K562 (cell line): ENCODE data around the gene POLD4.
A peak's percentile ranks its signal among the peaks of the same experiment; 100 is the strongest.

Experiments used
- RCOR1 ChIP-seq, 2 experiments: IDR thresholded peaks; 2 replicates each; pipeline ENCODE4 v1.6.1; 2012; ENCODE audit warnings: low read depth in 2 of 2, low read length in 2 of 2, borderline replicate concordance in 1 of 2, improper control_type of control experiment in 1 of 2
- RFX7 ChIP-seq: fragments of 250-450 bp; sonication (Bioruptor Pico); IDR thresholded peaks from 2 replicates; pipeline ENCODE4 v1.5.1; 2021; ENCODE audit warnings: mild to moderate bottlenecking
- TAF1 ChIP-seq: IDR thresholded peaks from 2 replicates; pipeline ENCODE4 v1.6.1; 2011; ENCODE audit warnings: mild to moderate bottlenecking, low read length, moderate library complexity; ENCODE audit not compliant: insufficient read depth, control insufficient read depth, severe bottlenecking; ENCODE audit errors: extremely low read depth

GRCh38 chr11:67347964-67348749 lies 5.2 kb downstream of the POLD4 start:
- TF ChIP-seq TAF1: no peak
- TF ChIP-seq RFX7: no peak
- peak; percentile 79 to 96; a peak in 3 of 4 replicates for TF ChIP-seq RCOR1 (IDR thresholded peaks at IDR 0.05; ENCODE audit: borderline replicate concordance in 1 of 2, low read depth in 2 of 2, low read length in 2 of 2)
